K562 (cell line): Measurements from ENCODE around the gene OBP2A.

Experiments used
- CREB1 ChIP-seq, 2 experiments: sonication (generic) in 1 of 2; formaldehyde crosslinking in 1 of 2; IDR thresholded peaks; 2 replicates each; pipeline versions ENCODE4 v1.6.1 to v1.8.0; 2012 to 2022; ENCODE audit warnings: inconsistent platforms in 1 of 2, mild to moderate bottlenecking in 1 of 2, missing genetic modification reagents in 1 of 2, moderate library complexity in 1 of 2
- E4F1 ChIP-seq: fragments of 250-450 bp; sonication (Bioruptor Pico); IDR thresholded peaks from 2 replicates; pipeline ENCODE4 v1.5.0; 2021; ENCODE audit warnings: mild to moderate bottlenecking, borderline replicate concordance
- FOXM1 ChIP-seq, 2 experiments: fragments of 450-650 bp in 1 of 2; sonication (generic) in 1 of 2; formaldehyde crosslinking in 1 of 2; IDR thresholded peaks; 2 replicates each; pipeline versions ENCODE4 v1.6.1 to v1.9.0; 2017 to 2022; ENCODE audit warnings: low read depth in 2 of 2, mild to moderate bottlenecking in 2 of 2, missing genetic modification reagents in 1 of 2, moderate library complexity in 1 of 2
- KLF10 ChIP-seq: fragments of 250-450 bp; sonication (Bioruptor Pico); IDR thresholded peaks from 2 replicates; pipeline ENCODE4 v1.6.1; 2021; ENCODE audit warnings: matching md5 sums
- POLR2A ChIP-seq: fragments of 450-650 bp; conservative IDR thresholded peaks from 2 replicates; pipeline ENCODE4 v1.6.1; 2016
- POLR3A ChIP-seq: IDR thresholded peaks from 2 replicates; pipeline ENCODE4 v1.6.1; 2011; ENCODE audit warnings: borderline replicate concordance, mild to moderate bottlenecking, moderate library complexity; ENCODE audit not compliant: insufficient read length, insufficient read depth; ENCODE audit errors: extremely low read depth
- ZBTB8A ChIP-seq: fragments of 450-650 bp; IDR thresholded peaks from 2 replicates; pipeline ENCODE4 v1.6.1; 2018; ENCODE audit warnings: mild to moderate bottlenecking, moderate library complexity; ENCODE audit not compliant: partially characterized antibody
- TF ChIP-seq, protein P1 (sequence below), 3 experiments: IDR thresholded peaks in 2 of 3; conservative IDR thresholded peaks in 1 of 3; 2 replicates each; pipeline ENCODE4 v1.5.1; 2011 to 2012; ENCODE audit warnings: low read length in 3 of 3, mild to moderate bottlenecking in 3 of 3, control low read depth in 2 of 3, improper control_type of control experiment in 1 of 3, inconsistent platforms in 1 of 3, low read depth in 1 of 3, mixed read lengths in 1 of 3, moderate library complexity in 1 of 3; ENCODE audit not compliant: insufficient read depth in 2 of 3
- TF ChIP-seq, protein P2 (sequence below), 2 experiments: IDR thresholded peaks; 2 replicates each; pipeline ENCODE4 v1.6.1; 2011; ENCODE audit warnings: borderline replicate concordance in 1 of 2, control low read depth in 1 of 2, low read depth in 1 of 2, low read length in 1 of 2, mild to moderate bottlenecking in 1 of 2, mixed read lengths in 1 of 2, moderate library complexity in 1 of 2; ENCODE audit not compliant: insufficient read depth in 1 of 2, insufficient read length in 1 of 2, poor library complexity in 1 of 2, severe bottlenecking in 1 of 2; ENCODE audit errors: extremely low read depth in 1 of 2

DNA sequence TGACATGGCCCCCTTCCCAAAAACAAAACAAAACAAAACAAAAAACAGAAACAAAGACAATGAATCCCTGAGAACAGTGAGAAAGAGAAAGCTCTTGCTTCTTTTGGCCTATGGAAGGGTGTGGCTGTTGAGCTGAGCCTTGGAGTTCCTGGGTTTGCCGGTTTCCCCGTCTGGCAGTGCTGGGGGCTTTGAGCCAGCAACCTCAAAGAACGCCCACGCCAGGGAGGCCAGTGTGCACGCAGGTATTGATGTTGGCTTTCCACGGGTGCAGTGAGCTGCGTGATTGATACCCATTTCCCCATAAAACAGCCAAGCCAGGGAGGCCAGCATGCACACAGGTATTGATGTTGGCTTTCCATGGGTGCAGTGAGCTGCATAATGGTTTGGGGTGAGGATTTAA, 33.0 kb upstream of the OBP2A start:
- no peak for TF ChIP-seq ZBTB8A
- TF ChIP-seq KLF10 (CRISPR knock-in tag) = no peak
- no peak for TF ChIP-seq CREB1 (IDR thresholded peaks at IDR 0.05)
- no peak for TF ChIP-seq CREB1 (CRISPR knock-in tag; IDR thresholded peaks at IDR 0.05)
- TF ChIP-seq, protein P1, sequence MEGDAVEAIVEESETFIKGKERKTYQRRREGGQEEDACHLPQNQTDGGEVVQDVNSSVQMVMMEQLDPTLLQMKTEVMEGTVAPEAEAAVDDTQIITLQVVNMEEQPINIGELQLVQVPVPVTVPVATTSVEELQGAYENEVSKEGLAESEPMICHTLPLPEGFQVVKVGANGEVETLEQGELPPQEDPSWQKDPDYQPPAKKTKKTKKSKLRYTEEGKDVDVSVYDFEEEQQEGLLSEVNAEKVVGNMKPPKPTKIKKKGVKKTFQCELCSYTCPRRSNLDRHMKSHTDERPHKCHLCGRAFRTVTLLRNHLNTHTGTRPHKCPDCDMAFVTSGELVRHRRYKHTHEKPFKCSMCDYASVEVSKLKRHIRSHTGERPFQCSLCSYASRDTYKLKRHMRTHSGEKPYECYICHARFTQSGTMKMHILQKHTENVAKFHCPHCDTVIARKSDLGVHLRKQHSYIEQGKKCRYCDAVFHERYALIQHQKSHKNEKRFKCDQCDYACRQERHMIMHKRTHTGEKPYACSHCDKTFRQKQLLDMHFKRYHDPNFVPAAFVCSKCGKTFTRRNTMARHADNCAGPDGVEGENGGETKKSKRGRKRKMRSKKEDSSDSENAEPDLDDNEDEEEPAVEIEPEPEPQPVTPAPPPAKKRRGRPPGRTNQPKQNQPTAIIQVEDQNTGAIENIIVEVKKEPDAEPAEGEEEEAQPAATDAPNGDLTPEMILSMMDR (IDR thresholded peaks at IDR 0.05 in 2 of 3, conservative IDR thresholded peaks at IDR 0.05 in 1 of 3; ENCODE audit: insufficient read depth in 2 of 3, low read depth in 1 of 3, low read length in 3 of 3) = no peak
- TF ChIP-seq FOXM1 (IDR thresholded peaks at IDR 0.05; ENCODE audit: low read depth) = no peak
- no peak for TF ChIP-seq FOXM1 (CRISPR knock-in tag; IDR thresholded peaks at IDR 0.05; ENCODE audit: low read depth)
- TF ChIP-seq POLR3A = no peak
- TF ChIP-seq, protein P2, sequence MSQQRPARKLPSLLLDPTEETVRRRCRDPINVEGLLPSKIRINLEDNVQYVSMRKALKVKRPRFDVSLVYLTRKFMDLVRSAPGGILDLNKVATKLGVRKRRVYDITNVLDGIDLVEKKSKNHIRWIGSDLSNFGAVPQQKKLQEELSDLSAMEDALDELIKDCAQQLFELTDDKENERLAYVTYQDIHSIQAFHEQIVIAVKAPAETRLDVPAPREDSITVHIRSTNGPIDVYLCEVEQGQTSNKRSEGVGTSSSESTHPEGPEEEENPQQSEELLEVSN (IDR thresholded peaks at IDR 0.05; ENCODE audit: borderline replicate concordance in 1 of 2, extremely low read depth in 1 of 2, insufficient read depth in 1 of 2, insufficient read length in 1 of 2, low read depth in 1 of 2, low read length in 1 of 2, poor library complexity in 1 of 2, severe bottlenecking in 1 of 2) = no peak
- no peak for TF ChIP-seq POLR2A
- TF ChIP-seq E4F1 (CRISPR knock-in tag) = no peak
